ENCODE measurements around the gene SH3RF3. TPM values are rescaled to one million over a fixed set of nuclear protein-coding genes. Genes with fewer than 3 reads are reported as not detected.

Gene SH3RF3
- total RNA-seq, 1 donor from 2014 or later = 8.0 TPM

- ATAC-seq = no peak
Measured at GRCh38 chr2:109258376-109258775, 129.4 kb downstream of the SH3RF3 start.

GRCh38 chr2:109258905-109259540 is 130.0 kb downstream of the SH3RF3 start:
- DNase-seq (ENCODE audit: missing footprints) = no peak
- intact Hi-C loops (cut with DNase I) = no loop called here

More at GRCh38 chr2:109258376-109258775, 129.4 kb downstream of the SH3RF3 start:
- DNase-seq (ENCODE audit: missing footprints) = no peak
- intact Hi-C loops (cut with DNase I) = no loop called here

GRCh38 chr2:109259671-109260070 is 130.7 kb downstream of the SH3RF3 start:
- no peak for ATAC-seq
- intact Hi-C loops (cut with DNase I) = no loop called here
- DNase-seq (ENCODE audit: missing footprints) = no peak

More at GRCh38 chr2:109258905-109259540, 130.0 kb downstream of the SH3RF3 start:
- ATAC-seq = no peak

DNA sequence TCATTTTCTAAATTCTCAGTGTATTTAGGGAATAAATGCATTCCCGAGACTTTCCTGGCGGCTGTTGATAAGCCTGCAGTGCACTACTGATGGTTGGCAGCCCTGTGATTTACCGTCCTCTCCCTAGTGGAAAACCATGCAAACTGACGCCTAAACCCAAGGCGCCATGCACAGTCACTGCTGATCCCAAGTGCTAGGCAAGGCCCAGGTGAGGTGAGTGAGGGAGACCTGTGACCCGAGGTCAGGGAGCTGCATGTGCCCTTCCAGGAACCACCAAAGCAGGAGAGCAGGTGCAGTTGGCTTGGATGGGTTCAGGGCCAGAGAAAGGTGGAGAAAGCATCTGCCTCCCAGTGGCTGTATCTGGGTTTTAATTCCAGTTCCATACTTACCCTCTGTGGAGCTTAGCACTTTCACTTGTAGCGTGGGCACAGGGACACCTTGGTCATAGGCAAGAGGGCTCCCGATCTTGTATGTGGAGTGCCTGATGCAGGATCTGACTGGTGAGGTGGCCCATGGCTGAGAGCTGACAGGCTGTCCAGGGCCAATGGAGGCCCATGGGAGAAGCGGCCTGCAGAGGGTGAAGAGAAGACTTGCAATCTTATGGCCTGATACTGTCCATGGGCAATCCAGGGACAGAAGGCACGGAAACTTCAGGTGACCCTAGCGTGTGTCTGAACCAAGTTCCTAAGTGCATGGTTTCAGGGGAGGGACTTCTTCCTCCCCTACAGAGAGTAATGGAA is 131.3 kb downstream of the SH3RF3 start:
- DNase-seq (ENCODE audit: missing footprints) (no peak), ATAC-seq (no peak)
- intact Hi-C loops (cut with DNase I) = no loop called here

DNA sequence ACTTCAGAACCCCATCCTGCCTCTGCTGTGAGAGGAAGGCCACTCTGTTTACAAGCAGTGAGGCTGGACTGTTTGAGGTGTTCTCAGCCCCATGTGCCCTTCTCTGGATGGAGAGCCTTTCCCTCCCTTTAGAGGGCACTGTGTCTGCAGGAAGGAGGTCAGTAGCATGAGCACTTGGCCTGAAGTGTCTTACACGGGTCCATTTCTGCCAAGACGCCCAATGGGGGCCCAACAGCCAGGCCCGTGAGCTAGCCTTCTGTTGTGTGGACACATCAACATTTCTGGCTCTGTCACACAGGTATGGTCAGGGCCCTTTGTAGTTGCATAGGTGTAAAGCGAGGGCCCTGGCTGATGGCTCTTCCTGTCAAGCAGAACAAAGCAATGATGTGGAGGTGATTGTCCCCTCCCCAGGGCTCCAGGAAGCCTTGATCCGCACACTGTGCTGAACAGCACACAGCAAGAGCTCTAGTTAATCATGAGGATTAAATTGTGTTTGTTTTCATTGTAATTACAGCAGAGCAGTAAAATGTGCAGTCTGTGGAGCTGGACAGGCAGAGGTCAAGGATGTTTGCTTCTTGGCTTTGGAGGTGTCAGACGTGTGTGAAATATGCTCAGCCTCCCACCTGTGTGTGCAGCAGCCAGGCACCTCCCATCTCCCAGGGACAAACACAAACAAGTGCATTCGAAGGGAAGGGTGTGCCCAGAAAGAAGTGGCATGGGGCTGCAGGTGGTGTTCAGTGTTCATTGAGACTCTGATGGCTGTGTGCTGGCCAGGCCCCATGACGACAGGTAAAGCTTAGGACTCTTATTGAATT is 132.1 kb downstream of the SH3RF3 start:
- intact Hi-C loops (cut with DNase I) = no loop called here
- ATAC-seq (no peak), DNase-seq (ENCODE audit: missing footprints) (no peak)

GRCh38 chr2:109261906-109262631 is 133.1 kb downstream of the SH3RF3 start:
- ATAC-seq = no peak
- intact Hi-C loops (cut with DNase I) = no loop called here
- no peak for DNase-seq (ENCODE audit: missing footprints)

DNA sequence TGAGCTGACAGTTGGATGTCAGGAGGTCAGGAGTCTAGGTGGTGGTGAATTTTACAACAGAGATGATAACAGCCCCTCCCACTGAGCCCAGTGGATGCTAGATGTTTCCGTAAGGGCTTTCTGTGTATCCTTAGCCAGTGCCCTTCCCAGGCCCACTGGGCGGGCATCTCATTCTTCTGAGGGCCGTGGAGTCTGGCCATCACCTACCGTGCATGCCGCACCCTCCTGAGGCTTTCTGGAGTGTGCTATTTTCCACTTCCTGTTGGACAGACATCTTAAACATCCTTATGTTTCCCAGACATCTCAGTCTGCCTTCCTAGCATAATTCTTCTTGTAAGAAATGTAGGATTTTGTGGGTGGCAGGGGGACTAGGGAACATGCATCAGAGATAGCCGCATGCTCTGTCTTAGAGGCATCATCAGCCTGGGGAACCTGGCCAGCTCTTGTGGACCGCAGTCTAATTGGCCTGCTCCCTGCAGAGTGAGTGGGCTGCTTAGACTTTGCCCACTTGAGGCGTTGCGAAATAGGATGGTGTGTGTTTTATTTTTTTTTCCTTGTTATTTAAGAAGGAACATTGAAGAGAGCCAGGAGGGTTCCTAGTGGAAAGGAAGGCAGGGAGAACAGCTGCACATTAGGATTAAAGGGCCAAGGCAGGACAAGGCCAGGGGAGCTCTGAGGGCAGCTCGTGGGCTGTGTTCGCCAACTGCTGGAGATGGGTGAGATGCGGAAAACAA is 135.8 kb downstream of the SH3RF3 start:
- intact Hi-C loops (cut with DNase I) = no loop called here
- ATAC-seq = no peak

DNA sequence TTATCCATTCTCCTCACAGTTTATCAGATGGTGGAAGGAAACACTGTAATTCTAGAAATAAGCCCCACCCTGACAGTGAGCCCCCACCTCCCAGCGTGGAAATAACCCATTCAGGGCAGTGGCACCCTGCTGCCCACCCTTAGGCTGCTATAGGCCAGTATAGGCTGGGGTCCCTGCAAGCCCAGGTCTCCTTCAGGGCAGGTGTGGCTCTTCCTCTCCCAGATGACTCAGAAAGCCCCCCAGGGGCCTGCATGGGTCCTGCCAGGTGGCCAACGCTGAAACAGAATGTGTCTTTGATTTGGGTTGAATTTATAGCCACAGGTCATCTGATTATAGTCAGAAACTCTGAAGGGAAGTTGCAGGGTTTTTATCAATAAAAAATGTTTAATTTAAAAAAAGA is 136.4 kb downstream of the SH3RF3 start:
- intact Hi-C loops (cut with DNase I) = no loop called here
- ATAC-seq = no peak
- no peak for DNase-seq (ENCODE audit: missing footprints)

More for the DNA sequence above, 135.8 kb downstream of the SH3RF3 start:
- no peak for DNase-seq (ENCODE audit: missing footprints)

DNA sequence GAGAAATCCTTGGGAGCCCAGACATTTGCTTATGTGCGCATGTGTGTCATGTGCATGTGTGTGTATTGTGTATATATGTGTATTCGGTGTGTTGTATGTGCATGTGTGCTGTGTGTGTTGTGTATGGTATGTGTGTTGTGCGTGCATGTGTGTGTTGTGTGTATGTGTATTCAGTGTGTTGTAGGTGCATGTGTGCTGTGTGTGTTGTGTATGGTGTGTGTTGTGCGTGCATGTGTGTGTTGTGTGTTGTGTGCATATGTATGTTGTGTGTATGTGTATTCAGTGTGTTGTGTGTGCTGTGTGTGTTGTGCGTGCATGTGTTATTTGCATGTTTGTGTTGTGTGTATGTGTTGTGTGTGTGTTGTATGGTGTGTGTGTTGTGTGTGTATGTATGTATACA is 136.9 kb downstream of the SH3RF3 start:
- DNase-seq (ENCODE audit: missing footprints) (no peak), ATAC-seq (no peak)
- intact Hi-C loops (cut with DNase I) = no loop called here

- intact Hi-C loops (cut with DNase I) = no loop called here
- DNase-seq (ENCODE audit: missing footprints) = no peak
- no peak for ATAC-seq
Measured at GRCh38 chr2:109266496-109266895, 137.5 kb downstream of the SH3RF3 start.

- DNase-seq (ENCODE audit: missing footprints) (no peak), ATAC-seq (peak; percentile 35)
- intact Hi-C loops (cut with DNase I) = no loop called here
Measured at GRCh38 chr2:109266998-109267854, 138.2 kb downstream of the SH3RF3 start.

- DNase-seq (ENCODE audit: missing footprints) (no peak), ATAC-seq (no peak)
- intact Hi-C loops (cut with DNase I) = no loop called here
Measured at GRCh38 chr2:109268916-109269315, 139.9 kb downstream of the SH3RF3 start.

- no peak for ATAC-seq
- DNase-seq (ENCODE audit: missing footprints) = no peak
- intact Hi-C loops (cut with DNase I) = loop anchor here (5.0 kb wide), 1 partner anchor 62 kb away; no protein-coding TSS in a partner anchor
Measured at GRCh38 chr2:109269706-109270504, 140.9 kb downstream of the SH3RF3 start.

DNA sequence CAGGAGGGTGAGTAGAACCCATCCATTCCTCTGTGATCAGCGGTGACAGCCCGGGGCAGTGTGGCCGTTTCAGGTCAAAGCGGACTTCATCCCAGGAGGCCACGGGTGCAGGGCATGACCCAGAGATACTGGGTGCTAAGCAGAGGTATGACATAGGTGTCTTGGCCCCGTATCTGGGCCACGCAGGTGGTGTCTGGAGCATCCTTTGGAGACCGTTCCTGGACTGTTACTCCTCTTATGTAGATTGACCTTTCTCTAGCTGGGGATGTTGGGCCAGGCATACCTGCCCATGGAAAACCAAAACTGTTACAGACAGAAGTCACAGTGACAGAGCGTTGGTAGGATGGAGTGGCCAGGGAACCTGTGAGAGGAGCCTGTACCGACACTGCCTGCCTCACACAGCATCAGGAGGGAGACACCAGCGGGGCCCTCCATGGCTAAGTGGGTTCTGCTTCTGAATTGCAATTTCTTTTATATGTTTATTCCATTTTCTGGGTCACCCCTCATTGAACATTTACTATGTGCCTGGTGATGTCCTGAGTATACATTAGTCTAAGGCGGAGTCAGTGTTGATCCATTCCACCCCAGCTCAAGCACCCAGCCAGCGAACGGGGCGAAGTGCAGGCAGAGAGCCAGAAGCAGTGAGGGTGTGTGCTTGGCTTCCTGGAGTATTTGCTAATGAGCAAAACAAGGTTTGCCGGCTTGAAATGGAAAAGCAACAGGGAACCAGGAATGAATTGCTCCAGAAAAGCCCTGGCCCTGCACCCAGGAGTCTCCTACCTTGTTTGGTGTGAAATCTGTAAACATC is 141.7 kb downstream of the SH3RF3 start:
- intact Hi-C loops (cut with DNase I) = loop anchor here (5.0 kb wide), 1 partner anchor 62 kb away; no protein-coding TSS in a partner anchor
- no peak for ATAC-seq
- no peak for DNase-seq (ENCODE audit: missing footprints)

GRCh38 chr2:109271920-109272319 is 142.9 kb downstream of the SH3RF3 start:
- DNase-seq (ENCODE audit: missing footprints) (no peak), ATAC-seq (no peak)
- intact Hi-C loops (cut with DNase I) = loop anchor here (5.0 kb wide), 1 partner anchor 60 kb away; no protein-coding TSS in a partner anchor

GRCh38 chr2:109272461-109272860 is 143.5 kb downstream of the SH3RF3 start:
- no peak for DNase-seq (ENCODE audit: missing footprints)
- intact Hi-C loops (cut with DNase I) = loop anchor here (5.0 kb wide), 1 partner anchor 60 kb away; no protein-coding TSS in a partner anchor
- ATAC-seq = no peak

All from Right ventricle myocardium inferior (tissue), 1 donor.